SU-DHL-6 (cell line): ENCODE results near the gene PRDM11.

Source experiments
- EZH2phosphoT487 ChIP-seq: fragments of 200-600 bp; sonication (generic), shearing (Covaris generic); conservative IDR thresholded peaks from 2 replicates; pipeline ENCODE4 v1.6.1; 2018; ENCODE audit warnings: mild to moderate bottlenecking, antibody characterized with exemption, low read length, moderate library complexity, mixed read lengths
- TF ChIP-seq, protein P1 (sequence below): fragments of 200-600 bp; sonication (generic); IDR thresholded peaks from one replicate; pipeline ENCODE4 v1.5.1; 2017; ENCODE audit warnings: antibody characterized with exemption, mild to moderate bottlenecking, low read length, moderate library complexity; ENCODE audit not compliant: insufficient read depth, poor library complexity, severe bottlenecking

- TF ChIP-seq, protein P1, sequence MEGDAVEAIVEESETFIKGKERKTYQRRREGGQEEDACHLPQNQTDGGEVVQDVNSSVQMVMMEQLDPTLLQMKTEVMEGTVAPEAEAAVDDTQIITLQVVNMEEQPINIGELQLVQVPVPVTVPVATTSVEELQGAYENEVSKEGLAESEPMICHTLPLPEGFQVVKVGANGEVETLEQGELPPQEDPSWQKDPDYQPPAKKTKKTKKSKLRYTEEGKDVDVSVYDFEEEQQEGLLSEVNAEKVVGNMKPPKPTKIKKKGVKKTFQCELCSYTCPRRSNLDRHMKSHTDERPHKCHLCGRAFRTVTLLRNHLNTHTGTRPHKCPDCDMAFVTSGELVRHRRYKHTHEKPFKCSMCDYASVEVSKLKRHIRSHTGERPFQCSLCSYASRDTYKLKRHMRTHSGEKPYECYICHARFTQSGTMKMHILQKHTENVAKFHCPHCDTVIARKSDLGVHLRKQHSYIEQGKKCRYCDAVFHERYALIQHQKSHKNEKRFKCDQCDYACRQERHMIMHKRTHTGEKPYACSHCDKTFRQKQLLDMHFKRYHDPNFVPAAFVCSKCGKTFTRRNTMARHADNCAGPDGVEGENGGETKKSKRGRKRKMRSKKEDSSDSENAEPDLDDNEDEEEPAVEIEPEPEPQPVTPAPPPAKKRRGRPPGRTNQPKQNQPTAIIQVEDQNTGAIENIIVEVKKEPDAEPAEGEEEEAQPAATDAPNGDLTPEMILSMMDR: no peak
- TF ChIP-seq EZH2phosphoT487: no peak
Measured at GRCh38 chr11:45146072-45147016, at the start of gene PRDM11.
